ENCODE data around the gene ZNF557.

The ZNF557 gene

DNA sequence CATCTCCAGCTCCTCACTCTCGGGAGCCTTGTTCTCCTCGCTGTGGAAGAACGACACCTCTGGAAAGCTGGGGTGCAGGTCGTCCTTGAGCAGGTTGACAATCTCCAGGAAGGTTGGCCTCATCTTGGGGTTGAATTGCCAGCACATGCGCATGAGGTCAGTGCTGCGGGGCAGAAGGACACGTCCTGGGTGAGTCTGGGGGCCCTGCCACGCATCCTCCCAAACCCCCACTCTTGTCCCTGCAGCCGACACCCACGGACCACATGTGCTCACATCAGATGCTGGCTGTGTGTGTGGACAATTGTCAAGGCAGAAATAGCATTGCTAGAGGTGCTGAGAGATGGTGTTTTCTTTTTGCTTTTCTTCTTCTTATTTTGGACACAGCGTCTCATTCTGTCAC, 47.7 kb downstream of the ZNF557 start (continued):
- TF ChIP-seq KLF8 (tag by site-specific recombination; IDR thresholded peaks at IDR 0.05) (no peak), ZNF138 (tag by site-specific recombination; IDR thresholded peaks at IDR 0.05; ENCODE audit: borderline replicate concordance) (no peak), FEZF1 (tag by site-specific recombination; IDR thresholded peaks at IDR 0.05) (no peak), YY2 (tag by site-specific recombination; IDR thresholded peaks at IDR 0.05) (no peak)

DNA sequence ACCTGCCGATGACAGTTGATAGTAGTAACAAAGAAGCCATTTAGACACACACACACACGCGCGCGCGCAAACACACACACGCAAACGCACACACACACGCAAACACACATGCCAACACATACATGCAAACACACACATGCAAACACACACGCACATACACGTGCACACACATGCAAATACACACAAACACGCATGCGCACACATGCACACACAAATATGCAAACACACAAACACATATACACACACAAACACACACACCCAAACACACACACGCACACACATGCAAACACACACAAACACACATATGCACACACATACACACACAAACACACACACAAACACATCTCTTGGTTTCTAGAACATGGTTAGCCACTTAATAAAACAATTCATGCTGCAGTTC, 50.1 kb downstream of the ZNF557 start:
- TF ChIP-seq ZNF48 (tag by site-specific recombination; IDR thresholded peaks at IDR 0.05) = no peak
- TF ChIP-seq, protein P1, sequence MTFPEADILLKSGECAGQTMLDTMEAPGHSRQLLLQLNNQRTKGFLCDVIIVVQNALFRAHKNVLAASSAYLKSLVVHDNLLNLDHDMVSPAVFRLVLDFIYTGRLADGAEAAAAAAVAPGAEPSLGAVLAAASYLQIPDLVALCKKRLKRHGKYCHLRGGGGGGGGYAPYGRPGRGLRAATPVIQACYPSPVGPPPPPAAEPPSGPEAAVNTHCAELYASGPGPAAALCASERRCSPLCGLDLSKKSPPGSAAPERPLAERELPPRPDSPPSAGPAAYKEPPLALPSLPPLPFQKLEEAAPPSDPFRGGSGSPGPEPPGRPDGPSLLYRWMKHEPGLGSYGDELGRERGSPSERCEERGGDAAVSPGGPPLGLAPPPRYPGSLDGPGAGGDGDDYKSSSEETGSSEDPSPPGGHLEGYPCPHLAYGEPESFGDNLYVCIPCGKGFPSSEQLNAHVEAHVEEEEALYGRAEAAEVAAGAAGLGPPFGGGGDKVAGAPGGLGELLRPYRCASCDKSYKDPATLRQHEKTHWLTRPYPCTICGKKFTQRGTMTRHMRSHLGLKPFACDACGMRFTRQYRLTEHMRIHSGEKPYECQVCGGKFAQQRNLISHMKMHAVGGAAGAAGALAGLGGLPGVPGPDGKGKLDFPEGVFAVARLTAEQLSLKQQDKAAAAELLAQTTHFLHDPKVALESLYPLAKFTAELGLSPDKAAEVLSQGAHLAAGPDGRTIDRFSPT (tag by site-specific recombination; IDR thresholded peaks at IDR 0.05) = no peak
- TF ChIP-seq ZNF24 (tag by site-specific recombination; IDR thresholded peaks at IDR 0.05) = no peak
- TF ChIP-seq GLI4 (tag by site-specific recombination; IDR thresholded peaks at IDR 0.05) = 0 out of 2 replicates have a peak, but pooled peaks have one; percentile 15
- no peak for TF ChIP-seq ZBTB17 (tag by site-specific recombination; IDR thresholded peaks at IDR 0.05)
- TF ChIP-seq, protein P2, sequence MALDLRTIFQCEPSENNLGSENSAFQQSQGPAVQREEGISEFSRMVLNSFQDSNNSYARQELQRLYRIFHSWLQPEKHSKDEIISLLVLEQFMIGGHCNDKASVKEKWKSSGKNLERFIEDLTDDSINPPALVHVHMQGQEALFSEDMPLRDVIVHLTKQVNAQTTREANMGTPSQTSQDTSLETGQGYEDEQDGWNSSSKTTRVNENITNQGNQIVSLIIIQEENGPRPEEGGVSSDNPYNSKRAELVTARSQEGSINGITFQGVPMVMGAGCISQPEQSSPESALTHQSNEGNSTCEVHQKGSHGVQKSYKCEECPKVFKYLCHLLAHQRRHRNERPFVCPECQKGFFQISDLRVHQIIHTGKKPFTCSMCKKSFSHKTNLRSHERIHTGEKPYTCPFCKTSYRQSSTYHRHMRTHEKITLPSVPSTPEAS (tag by site-specific recombination; IDR thresholded peaks at IDR 0.05) = peak; percentile 98
- no peaks in the 10 kb centered on the region for H3K9me3 ChIP-seq (ENCODE audit: control insufficient read depth, insufficient read depth, low read depth, low read length)
- H3K4me1 ChIP-seq (ENCODE audit: control insufficient read depth, insufficient read depth, low read length) = no peaks in the 10 kb centered on the region
- H3K27ac ChIP-seq (ENCODE audit: extremely low read depth, low read depth, low read length) = no peak overlapping the region
- H3K4me3 ChIP-seq (ENCODE audit: low read depth, low read length) = no peak overlapping the region
- CTCF ChIA-PET = no interaction called here
- POLR2A ChIA-PET = no interaction called here
- H3K36me3 ChIP-seq (ENCODE audit: control insufficient read depth in 2 of 2, insufficient read depth in 1 of 2, low read length in 2 of 2) = peaks cover 3 to 58% of the 10 kb centered on the region in 2 experiments; a peak in 2 of 3 replicates

DNA sequence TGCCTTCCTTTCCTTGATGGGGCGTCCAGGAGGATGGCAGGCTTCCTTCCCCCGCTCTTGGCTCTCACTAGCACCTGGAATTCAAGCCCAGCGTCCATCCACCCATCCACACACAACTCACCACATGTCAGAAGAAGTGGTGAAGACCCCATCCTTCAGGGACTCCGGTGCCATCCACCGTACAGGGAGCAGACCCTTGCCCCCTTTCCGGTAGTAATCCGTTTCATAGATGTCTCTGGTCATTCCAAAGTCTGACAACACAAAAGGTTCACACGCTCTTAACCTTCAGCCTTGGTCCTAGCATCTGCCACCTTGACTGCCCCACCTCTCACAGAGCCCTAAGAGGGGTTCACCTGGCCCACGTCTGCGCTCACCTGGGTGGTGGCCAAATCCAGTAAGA, 51.0 kb downstream of the ZNF557 start:
- Histone ChIP-seq H3K27ac (ENCODE audit: extremely low read depth, low read depth, low read length) (no peak overlapping the region), H3K36me3 (ENCODE audit: control insufficient read depth in 2 of 2, insufficient read depth in 1 of 2, low read length in 2 of 2) (peaks cover 3 to 61% of the 10 kb centered on the region in 2 experiments; a peak in 2 of 3 replicates), H3K9me3 (ENCODE audit: control insufficient read depth, insufficient read depth, low read depth, low read length) (no peaks in the 10 kb centered on the region), H3K4me3 (ENCODE audit: low read depth, low read length) (no peak overlapping the region), H3K4me1 (ENCODE audit: control insufficient read depth, insufficient read depth, low read length) (no peaks in the 10 kb centered on the region)
- TF ChIP-seq ZNF555 (tag by site-specific recombination; conservative IDR thresholded peaks at IDR 0.05) = no peak
- TF ChIP-seq ZBTB1 (tag by site-specific recombination; IDR thresholded peaks at IDR 0.05) = no peak
- no peak for TF ChIP-seq ZSCAN16 (tag by site-specific recombination; IDR thresholded peaks at IDR 0.05)
- TF ChIP-seq ZNF514 (tag by site-specific recombination; IDR thresholded peaks at IDR 0.05) = no peak
- no peak for TF ChIP-seq ZNF830 (tag by site-specific recombination; IDR thresholded peaks at IDR 0.05; ENCODE audit: low read depth)
- TF ChIP-seq, protein P3, sequence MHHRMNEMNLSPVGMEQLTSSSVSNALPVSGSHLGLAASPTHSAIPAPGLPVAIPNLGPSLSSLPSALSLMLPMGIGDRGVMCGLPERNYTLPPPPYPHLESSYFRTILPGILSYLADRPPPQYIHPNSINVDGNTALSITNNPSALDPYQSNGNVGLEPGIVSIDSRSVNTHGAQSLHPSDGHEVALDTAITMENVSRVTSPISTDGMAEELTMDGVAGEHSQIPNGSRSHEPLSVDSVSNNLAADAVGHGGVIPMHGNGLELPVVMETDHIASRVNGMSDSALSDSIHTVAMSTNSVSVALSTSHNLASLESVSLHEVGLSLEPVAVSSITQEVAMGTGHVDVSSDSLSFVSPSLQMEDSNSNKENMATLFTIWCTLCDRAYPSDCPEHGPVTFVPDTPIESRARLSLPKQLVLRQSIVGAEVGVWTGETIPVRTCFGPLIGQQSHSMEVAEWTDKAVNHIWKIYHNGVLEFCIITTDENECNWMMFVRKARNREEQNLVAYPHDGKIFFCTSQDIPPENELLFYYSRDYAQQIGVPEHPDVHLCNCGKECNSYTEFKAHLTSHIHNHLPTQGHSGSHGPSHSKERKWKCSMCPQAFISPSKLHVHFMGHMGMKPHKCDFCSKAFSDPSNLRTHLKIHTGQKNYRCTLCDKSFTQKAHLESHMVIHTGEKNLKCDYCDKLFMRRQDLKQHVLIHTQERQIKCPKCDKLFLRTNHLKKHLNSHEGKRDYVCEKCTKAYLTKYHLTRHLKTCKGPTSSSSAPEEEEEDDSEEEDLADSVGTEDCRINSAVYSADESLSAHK (tag by site-specific recombination; IDR thresholded peaks at IDR 0.05) = no peak
- no peak for TF ChIP-seq ZNF623 (tag by site-specific recombination; IDR thresholded peaks at IDR 0.05)
- TF ChIP-seq ZNF521 (tag by site-specific recombination; IDR thresholded peaks at IDR 0.05) = no peak
- TF ChIP-seq, protein P4, sequence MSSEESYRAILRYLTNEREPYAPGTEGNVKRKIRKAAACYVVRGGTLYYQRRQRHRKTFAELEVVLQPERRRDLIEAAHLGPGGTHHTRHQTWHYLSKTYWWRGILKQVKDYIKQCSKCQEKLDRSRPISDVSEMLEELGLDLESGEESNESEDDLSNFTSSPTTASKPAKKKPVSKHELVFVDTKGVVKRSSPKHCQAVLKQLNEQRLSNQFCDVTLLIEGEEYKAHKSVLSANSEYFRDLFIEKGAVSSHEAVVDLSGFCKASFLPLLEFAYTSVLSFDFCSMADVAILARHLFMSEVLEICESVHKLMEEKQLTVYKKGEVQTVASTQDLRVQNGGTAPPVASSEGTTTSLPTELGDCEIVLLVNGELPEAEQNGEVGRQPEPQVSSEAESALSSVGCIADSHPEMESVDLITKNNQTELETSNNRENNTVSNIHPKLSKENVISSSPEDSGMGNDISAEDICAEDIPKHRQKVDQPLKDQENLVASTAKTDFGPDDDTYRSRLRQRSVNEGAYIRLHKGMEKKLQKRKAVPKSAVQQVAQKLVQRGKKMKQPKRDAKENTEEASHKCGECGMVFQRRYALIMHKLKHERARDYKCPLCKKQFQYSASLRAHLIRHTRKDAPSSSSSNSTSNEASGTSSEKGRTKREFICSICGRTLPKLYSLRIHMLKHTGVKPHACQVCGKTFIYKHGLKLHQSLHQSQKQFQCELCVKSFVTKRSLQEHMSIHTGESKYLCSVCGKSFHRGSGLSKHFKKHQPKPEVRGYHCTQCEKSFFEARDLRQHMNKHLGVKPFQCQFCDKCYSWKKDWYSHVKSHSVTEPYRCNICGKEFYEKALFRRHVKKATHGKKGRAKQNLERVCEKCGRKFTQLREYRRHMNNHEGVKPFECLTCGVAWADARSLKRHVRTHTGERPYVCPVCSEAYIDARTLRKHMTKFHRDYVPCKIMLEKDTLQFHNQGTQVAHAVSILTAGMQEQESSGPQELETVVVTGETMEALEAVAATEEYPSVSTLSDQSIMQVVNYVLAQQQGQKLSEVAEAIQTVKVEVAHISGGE (tag by site-specific recombination; conservative IDR thresholded peaks at IDR 0.05; ENCODE audit: low read depth) = no peak
- TF ChIP-seq MZF1 (tag by site-specific recombination; IDR thresholded peaks at IDR 0.05; ENCODE audit: borderline replicate concordance) = no peak
- no peak for TF ChIP-seq ZNF121 (tag by site-specific recombination; IDR thresholded peaks at IDR 0.05)
- no peak for TF ChIP-seq ZXDB (tag by site-specific recombination; IDR thresholded peaks at IDR 0.05)
- TF ChIP-seq ZNF747 (tag by site-specific recombination; IDR thresholded peaks at IDR 0.05) = no peak
- TF ChIP-seq ZIC2 (tag by site-specific recombination; IDR thresholded peaks at IDR 0.05) = no peak
- no peak for TF ChIP-seq HOXC10 (CRISPR knock-in tag; IDR thresholded peaks at IDR 0.05)
- TF ChIP-seq ZNF133 (tag by site-specific recombination; IDR thresholded peaks at IDR 0.05) = no peak
- ChIA-PET POLR2A (no interaction called here), CTCF (interaction anchor here (1.4 kb wide), 1 partner anchor 17 kb away, joined by 3 read pairs; no protein-coding TSS in a partner anchor)

Measured in HEK293 (cell line).